HG03575 (cell line): Measurements from ENCODE around the gene KIF24.
"Not testable (repeated sequence)": the region's sequence is repeated elsewhere in the genome, so short reads cannot be mapped to it uniquely, and the experiment has no call there.

ENCODE experiments used
- ATAC-seq: cut with Tn5 transposase; IDR thresholded peaks from one replicate; pipeline ENCODE4 v1.9.1; 2021; ENCODE audit not compliant: unreplicated experiment, insufficient number of reproducible peaks, low FRiP score; ENCODE audit errors: extremely low read depth

Gene KIF24, protein sequence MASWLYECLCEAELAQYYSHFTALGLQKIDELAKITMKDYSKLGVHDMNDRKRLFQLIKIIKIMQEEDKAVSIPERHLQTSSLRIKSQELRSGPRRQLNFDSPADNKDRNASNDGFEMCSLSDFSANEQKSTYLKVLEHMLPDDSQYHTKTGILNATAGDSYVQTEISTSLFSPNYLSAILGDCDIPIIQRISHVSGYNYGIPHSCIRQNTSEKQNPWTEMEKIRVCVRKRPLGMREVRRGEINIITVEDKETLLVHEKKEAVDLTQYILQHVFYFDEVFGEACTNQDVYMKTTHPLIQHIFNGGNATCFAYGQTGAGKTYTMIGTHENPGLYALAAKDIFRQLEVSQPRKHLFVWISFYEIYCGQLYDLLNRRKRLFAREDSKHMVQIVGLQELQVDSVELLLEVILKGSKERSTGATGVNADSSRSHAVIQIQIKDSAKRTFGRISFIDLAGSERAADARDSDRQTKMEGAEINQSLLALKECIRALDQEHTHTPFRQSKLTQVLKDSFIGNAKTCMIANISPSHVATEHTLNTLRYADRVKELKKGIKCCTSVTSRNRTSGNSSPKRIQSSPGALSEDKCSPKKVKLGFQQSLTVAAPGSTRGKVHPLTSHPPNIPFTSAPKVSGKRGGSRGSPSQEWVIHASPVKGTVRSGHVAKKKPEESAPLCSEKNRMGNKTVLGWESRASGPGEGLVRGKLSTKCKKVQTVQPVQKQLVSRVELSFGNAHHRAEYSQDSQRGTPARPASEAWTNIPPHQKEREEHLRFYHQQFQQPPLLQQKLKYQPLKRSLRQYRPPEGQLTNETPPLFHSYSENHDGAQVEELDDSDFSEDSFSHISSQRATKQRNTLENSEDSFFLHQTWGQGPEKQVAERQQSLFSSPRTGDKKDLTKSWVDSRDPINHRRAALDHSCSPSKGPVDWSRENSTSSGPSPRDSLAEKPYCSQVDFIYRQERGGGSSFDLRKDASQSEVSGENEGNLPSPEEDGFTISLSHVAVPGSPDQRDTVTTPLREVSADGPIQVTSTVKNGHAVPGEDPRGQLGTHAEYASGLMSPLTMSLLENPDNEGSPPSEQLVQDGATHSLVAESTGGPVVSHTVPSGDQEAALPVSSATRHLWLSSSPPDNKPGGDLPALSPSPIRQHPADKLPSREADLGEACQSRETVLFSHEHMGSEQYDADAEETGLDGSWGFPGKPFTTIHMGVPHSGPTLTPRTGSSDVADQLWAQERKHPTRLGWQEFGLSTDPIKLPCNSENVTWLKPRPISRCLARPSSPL (N-terminal part only)

DNA sequence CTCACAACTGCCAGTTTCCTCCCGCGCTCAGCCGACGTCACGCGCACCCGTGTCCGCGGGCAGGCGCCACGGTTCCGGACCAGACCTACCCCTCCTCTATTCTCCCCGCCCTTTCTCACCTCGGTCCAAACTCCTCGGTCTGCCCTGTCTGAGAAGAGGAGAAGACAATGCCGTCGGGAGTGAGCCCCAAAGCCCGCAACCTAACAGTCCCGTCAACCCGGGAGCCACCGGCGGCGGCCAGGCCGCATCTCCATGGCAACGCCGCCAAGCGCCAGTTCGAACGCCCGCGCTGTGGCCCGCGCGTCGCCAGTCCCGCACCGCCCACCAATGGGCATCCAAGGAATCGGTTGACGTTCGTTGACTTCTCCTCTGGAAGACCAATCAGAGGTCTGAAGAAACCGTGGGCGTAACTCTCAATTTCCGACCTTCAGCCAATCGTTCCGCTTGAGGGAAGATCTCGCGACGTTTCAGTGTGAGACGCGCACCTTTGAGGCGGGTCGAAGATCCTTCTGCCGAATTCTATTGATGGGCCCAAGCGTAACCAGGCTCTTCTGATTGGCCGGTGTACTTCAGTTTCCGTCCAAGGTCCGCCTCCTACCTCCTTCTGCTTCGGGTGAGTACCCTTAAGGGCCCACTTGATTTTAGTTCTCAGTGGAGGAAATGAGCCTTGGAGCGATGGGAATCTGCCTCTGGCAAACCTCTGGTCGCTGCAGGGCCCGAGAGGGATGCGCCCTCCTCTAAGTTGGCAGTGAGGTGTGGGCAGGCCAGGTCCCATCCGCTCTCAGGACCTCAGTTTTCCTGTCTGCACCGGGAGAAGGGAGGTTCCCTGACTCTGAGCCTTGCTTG is at the start of gene KIF24, which contains the start of gene NUDT2:
Gene KIF24 (minus strand): TSS at position 282 of the 846 bp plus-strand sequence. CDS start 17,922 bp downstream, outside the sequence.
Gene NUDT2 (plus strand): TSS at position 583 of the 846 bp plus-strand sequence. CDS start 9,471 bp downstream, outside the sequence.
- peak; percentile 68 for ATAC-seq

DNA sequence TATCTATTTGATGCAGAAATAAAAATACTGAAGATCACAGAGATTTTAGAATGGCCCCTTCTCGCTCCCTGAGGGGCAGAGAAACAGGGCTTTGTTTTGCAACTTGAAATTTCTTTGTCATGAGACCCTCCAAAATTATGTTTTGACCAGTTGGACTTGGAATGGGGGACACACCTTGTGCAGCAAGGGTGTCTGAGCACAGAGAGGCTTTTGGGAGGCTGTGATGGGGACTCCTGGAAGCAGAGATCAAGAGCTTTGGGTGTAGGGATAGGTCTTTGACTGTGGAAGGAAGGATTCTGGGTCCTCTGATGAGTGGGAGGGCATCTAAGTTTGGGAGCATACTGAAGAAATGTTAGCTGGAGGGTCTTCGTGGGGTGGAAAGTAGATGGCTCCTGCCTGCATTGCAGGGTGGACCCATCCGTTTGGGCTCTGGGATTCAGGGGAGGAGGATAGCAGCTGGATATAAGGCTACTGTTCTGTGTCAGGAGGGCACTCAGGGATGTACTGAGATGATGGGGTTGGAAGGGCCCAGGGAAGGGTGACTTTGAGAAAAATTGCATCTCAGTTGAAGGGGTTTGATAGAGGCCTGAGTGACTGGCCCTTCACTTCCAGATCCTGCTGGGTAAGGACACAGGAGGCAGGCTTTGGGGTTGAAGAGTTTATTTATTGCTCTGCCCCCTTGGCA is 49.5 kb upstream of the KIF24 start:
- ATAC-seq, result no peak

GRCh38 chr9:34377404-34377746 is 48.3 kb upstream of the KIF24 start:
- no peak for ATAC-seq

GRCh38 chr9:34376596-34377403 is 47.7 kb upstream of the KIF24 start, which contains the start of gene MYORG:
Gene MYORG (minus strand): TSS chr9:34376898. CDS start chr9:34372943, 3,955 bp downstream.
- ATAC-seq, result peak; percentile 56

DNA sequence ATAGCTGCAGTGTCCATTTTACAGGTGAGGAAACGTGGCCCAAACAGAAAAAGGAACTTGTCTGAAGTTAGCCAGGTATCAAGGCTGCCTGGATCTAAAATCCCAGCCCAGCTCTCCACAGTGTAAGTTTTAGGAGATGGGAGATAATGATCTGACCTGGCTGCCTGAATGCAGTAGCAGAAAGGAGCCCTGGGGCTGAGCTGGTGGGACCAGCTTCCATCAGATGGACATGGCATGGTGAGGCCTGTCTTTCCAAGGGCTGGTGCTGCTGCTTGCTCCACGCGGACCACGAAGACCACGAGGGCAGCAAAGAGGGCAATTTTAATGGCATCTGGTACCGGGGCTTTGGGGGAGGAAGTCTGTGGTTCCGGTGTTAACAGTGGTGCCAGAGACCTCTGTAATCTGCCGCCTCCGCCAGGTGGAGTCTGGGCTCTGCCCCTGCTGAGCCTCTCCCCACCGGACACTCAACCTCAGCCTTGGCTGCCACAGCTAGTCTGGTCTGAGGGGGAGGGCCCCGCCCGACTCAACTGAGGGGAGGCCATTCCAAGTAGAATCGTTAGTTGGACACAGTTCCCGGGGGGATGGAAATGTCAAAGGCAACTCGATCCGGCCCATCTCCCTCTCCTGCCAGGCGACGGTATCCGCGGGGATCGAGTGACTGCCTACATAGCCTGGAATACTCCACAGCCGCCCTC is 47.0 kb upstream of the KIF24 start:
- ATAC-seq, result no peak

DNA sequence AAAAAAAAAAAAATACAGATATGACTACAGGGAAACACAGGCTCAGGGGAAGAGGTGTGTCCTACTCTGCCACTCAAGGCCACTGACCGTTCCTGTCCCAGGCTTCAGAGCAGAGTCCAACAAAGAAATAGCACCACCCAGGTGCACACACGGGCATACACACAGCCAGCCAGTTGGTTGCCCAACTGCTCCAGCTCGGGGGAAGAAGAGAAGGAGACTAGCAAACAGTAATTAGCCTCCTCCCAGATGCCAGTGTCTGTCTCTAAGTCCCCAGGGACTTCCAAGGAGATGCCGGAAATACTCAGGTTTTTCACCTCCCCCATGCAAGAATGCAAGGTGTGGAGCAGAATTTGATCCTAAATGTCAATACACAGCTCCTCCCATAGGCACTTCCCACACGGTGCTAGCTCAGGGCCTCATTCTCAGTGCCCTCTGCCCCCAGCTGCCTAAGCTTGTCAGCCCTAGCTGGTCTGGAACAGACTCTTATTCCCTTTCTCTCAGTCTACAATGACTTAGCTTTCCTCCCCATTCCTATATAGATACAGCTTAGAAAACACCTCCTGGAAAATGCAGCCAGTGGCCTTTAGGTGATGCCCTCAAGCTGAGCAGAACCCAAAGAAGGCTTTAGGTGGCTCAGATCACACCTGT is 46.0 kb upstream of the KIF24 start:
- ATAC-seq, result no peak

DNA sequence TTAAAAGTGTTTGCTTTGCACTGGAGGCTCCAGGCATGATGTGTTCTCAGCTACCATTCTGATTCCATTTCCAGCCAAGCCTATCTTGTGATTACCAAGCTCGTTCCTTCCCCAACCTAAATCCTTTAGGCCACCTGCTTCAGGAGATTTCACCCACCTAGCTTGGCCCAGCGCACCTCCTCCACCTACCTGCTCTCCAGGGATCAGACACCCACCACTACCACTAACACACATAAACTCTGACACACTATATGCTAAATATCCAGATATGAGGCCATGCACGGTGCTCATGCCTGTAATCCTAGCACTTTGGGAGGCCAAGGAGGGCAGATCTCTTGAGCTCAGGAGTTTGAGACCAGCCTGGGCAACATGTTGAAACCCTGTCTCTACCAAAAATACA is 45.3 kb upstream of the KIF24 start:
- no peak for ATAC-seq

DNA sequence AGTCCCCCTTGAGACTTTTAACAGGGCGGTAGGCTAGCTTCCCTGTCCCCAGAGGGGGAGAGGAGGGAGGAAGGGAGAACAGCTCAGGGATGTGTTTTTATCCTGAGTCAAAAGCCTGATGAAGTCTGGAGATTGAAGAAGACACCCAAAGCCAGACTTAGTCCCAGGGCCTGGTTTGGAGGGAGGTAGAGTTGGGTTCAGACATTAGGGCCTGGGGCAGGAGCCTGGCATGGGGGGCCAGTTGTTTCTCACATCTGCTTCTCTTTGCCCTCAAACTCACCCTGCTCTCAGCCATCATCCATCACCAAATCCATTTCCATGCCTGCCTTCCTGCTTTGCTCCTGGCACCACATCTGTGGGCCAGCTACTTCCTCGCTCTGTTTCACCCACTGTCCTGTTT is 44.7 kb upstream of the KIF24 start:
- no peak for ATAC-seq

GRCh38 chr9:34372467-34373011 is 43.5 kb upstream of the KIF24 start:
- ATAC-seq, result no peak

DNA sequence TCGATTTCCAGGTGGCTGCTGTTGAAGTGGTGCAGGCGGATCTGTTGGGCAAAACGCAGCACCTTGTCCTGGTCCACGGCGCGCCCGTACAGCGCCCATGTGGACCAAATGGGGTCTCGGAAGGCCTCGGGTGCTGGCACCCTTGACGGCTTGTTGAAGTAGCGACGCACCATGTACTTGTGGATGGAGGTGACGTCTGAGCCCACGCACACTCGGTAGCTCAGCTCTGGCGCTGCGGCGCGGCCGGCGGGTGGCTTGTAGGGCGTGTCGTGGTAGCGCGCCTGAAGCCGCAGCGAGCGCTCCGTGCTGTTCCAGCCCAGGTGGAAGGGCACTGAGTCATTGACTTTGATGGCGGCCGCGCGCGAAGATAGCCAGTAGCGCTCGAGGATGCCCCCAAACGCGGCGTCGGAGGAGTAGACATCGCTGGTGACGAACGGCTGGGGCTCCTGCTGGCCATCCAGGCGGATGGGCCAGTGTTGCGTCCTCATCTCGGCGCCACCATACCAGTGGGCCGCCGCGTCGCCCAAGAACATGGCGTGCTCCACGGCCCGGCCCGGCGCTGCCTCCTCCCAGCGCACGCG is 42.9 kb upstream of the KIF24 start:
- ATAC-seq, result no peak

GRCh38 chr9:34370970-34371880 is 42.2 kb upstream of the KIF24 start:
- no peak for ATAC-seq

GRCh38 chr9:34370335-34370969 is 41.4 kb upstream of the KIF24 start:
- ATAC-seq, result no peak

- no peak for ATAC-seq
Measured at GRCh38 chr9:34369636-34370035, 40.6 kb upstream of the KIF24 start.

DNA sequence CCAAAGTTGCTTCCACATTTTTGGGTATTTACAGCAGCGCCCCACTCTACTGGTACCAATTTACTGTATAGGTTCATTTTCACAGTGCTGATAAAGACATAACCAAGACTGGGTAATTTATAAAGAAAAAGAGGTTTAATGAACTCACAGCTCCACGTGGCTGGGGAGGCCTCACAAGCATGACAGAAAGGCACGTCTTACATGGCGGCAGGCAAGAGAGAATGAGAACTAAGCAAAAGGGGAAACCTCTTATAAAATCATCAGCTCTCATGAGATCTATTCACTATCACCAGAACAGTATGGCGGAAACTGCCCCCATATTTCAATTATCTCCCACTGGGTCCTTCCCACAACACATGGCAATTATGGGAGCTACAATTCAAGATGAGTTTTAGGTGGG is 39.7 kb upstream of the KIF24 start:
- ATAC-seq, result not testable (repeated sequence)
